ENCODE data around the gene ALOX12. TPM values are rescaled to one million over a fixed set of nuclear protein-coding genes. Genes with fewer than 3 reads are reported as not detected.
A peak's percentile ranks its signal among the peaks of the same experiment; 100 is the strongest.

ALOX12 gene
- total and polyA plus RNA-seq, 7 donors: 0.03 TPM; not detected in 6

DNA sequence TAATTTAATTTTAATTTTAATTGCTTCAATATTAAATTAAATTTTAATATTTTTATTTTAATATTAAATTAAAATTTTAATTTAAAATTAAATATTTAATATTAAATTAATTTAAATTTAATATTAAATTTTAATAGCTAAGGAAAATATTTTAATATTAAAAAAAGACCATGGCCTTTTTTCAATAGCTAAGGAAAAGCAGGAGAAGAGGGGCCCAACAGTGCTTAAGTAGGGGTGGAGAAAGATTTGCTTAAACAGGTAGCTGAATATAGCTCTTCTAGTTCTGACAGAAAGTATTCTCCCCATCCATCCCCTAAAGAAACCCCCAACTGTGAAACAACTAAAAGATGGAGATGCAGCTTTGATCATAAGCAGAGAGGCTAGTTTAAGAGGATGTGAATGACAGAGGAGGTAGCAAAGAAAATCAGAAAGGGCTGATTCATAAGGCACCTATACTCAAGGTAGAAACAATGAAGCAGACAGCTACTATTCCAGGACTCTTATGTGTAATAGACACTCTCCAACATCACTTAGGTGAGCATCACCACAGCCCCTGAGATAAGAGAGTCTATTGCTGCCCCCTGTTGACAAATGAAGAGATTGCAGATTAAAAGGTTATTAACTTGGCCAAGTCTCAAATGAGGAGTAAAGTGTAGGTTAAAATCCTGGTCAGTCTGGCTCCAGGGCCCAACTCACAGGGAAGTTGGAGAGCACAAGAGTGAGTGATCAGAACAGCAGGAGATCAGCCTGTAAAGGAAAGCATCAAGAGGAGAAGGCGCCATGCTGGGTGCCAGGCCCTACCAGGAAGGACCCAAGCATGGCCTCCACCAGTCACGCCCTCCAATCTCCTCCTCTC, 8.8 kb downstream of the ALOX12 start:
- WGBS, 3 donors: 91 to 95% (median 94%) methylated on average over 2 of the region's 2 CpGs
- no peaks in the 10 kb centered on the region for H3K9me3 ChIP-seq
- peak in 1 of 2 donors; percentile 49 for DNase-seq
- H3K27ac ChIP-seq: no peak overlapping the region
- no peaks in the 10 kb centered on the region for H3K27me3 ChIP-seq (ENCODE audit: insufficient read depth in 3 of 3, low read length in 2 of 3)
- TF ChIP-seq, protein P1, sequence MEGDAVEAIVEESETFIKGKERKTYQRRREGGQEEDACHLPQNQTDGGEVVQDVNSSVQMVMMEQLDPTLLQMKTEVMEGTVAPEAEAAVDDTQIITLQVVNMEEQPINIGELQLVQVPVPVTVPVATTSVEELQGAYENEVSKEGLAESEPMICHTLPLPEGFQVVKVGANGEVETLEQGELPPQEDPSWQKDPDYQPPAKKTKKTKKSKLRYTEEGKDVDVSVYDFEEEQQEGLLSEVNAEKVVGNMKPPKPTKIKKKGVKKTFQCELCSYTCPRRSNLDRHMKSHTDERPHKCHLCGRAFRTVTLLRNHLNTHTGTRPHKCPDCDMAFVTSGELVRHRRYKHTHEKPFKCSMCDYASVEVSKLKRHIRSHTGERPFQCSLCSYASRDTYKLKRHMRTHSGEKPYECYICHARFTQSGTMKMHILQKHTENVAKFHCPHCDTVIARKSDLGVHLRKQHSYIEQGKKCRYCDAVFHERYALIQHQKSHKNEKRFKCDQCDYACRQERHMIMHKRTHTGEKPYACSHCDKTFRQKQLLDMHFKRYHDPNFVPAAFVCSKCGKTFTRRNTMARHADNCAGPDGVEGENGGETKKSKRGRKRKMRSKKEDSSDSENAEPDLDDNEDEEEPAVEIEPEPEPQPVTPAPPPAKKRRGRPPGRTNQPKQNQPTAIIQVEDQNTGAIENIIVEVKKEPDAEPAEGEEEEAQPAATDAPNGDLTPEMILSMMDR (IDR thresholded peaks at IDR 0.05): peak; percentile 64
- peak; percentile 60 to 86 (median 76) for ATAC-seq
- H3K4me1 ChIP-seq: no peaks in the 10 kb centered on the region
- peaks cover 7 to 51% of the 10 kb centered on the region in 2 donors for H3K36me3 ChIP-seq (ENCODE audit: insufficient read depth in 1 of 2, low read depth in 1 of 2)
- intact Hi-C loops (cut with DNase I): loop anchor here (1.0 to 10.0 kb wide), 5 partner anchors 91 to 340 kb away; no protein-coding TSS in a partner anchor
- H3K4me3 ChIP-seq: no peak overlapping the region

DNA sequence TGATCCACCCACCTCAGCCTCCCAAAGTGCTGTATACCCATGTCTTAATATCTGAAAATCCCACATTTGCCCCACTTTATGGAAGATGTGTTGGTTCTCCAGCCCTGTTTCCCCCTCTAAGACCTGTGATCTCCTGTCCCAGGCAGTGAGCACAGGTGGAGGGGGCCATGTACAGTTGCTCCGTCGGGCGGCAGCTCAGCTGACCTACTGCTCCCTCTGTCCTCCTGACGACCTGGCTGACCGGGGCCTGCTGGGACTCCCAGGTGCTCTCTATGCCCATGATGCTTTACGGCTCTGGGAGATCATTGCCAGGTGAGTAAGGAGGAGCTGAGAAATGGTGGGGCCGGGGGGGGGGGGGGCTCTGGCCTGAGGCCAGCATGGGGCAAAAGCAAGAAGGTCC, 9.9 kb downstream of the ALOX12 start:
- ATAC-seq (no peak), DNase-seq (no peak)
- peaks cover 7 to 45% of the 10 kb centered on the region in 2 donors for H3K36me3 ChIP-seq (ENCODE audit: insufficient read depth in 1 of 2, low read depth in 1 of 2)
- TF ChIP-seq, protein P1 (IDR thresholded peaks at IDR 0.05): no peak
- no peak overlapping the region for H3K27ac ChIP-seq
- no peaks in the 10 kb centered on the region for H3K27me3 ChIP-seq (ENCODE audit: insufficient read depth in 3 of 3, low read length in 2 of 3)
- no peak overlapping the region for H3K4me3 ChIP-seq
- no peaks in the 10 kb centered on the region for H3K9me3 ChIP-seq
- intact Hi-C loops (cut with DNase I): loop anchor here (1.0 to 10.0 kb wide), 3 partner anchors 92 to 341 kb away; no protein-coding TSS in a partner anchor
- 82 to 90% (median 87%) methylated on average over 6 of the region's 7 CpGs for WGBS, 3 donors
- H3K4me1 ChIP-seq: peaks cover 9% of the 10 kb centered on the region

DNA sequence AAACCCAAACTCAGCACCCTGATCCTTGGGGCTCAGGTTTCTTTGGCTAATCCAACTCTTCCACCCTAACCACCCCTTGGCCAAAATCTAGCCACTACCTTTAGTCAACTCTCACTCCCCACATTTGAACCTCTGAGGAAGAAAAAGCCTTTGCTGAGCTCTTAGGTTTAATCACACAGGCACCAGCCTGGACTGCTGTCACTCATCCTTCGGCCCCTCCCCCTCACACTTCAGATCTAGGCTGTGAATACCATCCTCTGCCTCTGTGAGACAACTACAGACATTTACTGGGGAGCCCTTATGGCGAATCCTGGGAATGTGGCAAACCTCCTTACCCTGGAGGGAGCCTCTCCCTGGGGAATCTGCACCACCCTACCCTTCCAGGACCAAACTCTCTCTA, 11.3 kb downstream of the ALOX12 start:
- Histone ChIP-seq H3K4me1 (peaks cover 17% of the 10 kb centered on the region), H3K27ac (no peak overlapping the region), H3K36me3 (ENCODE audit: insufficient read depth in 1 of 2, low read depth in 1 of 2) (peaks cover 4 to 31% of the 10 kb centered on the region in 2 donors), H3K4me3 (no peak overlapping the region), H3K9me3 (no peaks in the 10 kb centered on the region), H3K27me3 (ENCODE audit: insufficient read depth in 3 of 3, low read length in 2 of 3) (no peaks in the 10 kb centered on the region)
- 85 to 95% (median 90%) methylated on average over 2 of the region's 2 CpGs for WGBS, 3 donors
- TF ChIP-seq, protein P1 (IDR thresholded peaks at IDR 0.05): no peak
- ATAC-seq: no peak
- intact Hi-C loops (cut with DNase I): loop anchor here (10.0 kb wide), 2 partner anchors 162 to 342 kb away; no protein-coding TSS in a partner anchor
- no peak for DNase-seq

DNA sequence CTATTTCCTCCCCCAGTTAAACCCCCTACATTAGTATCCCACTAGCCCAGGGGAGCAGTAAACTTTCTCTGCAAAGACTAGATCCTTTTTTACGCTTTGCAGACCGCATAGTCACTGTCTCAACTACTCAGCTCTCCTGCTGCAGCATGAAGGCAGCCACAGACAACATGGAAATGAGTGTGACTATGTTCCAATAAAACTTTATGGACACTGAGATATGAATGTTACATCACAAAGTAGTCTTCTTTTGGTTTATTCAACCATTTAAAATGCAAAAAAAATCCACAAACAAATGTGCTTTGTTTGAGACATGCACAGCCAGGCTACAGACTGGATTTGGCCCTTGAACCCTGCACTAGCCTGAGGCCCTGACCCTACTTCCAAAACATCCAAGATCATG, 14.7 kb downstream of the ALOX12 start:
- 84 to 87% (median 86%) methylated on average over 2 of the region's 2 CpGs for WGBS, 3 donors

More for the DNA sequence above, 14.7 kb downstream of the ALOX12 start:
- DNase-seq: no peak
- Histone ChIP-seq H3K9me3 (no peaks in the 10 kb centered on the region), H3K4me1 (peaks cover 28% of the 10 kb centered on the region), H3K4me3 (peak overlapping the region; percentile 82), H3K27me3 (ENCODE audit: insufficient read depth in 3 of 3, low read length in 2 of 3) (no peaks in the 10 kb centered on the region), H3K36me3 (ENCODE audit: insufficient read depth in 1 of 2, low read depth in 1 of 2) (peaks cover 2 to 16% of the 10 kb centered on the region in 2 donors), H3K27ac (no peak overlapping the region)
- intact Hi-C loops (cut with DNase I): loop anchor here in 1 of 2 donors (5.0 kb wide), 1 partner anchor 358 kb away; the partner anchor contains the start of genes C17orf100 and MED31
- TF ChIP-seq, protein P1 (IDR thresholded peaks at IDR 0.05): no peak
- no peak for ATAC-seq

Data from psoas muscle (tissue), 8 donors.